Activated naive CD4-positive, alpha-beta T cell treated with Interleukin-2 at 50 U/mL for 16 hours (primary cell): ENCODE measurements around the gene LRRC38.
"Not testable (repeated sequence)": the region's sequence is repeated elsewhere in the genome, so short reads cannot be mapped to it uniquely, and the experiment has no call there.

Source experiments
- DNase-seq: peaks from one replicate; pipeline ENCODE4 v3.0.0-alpha.2; 2020

Gene LRRC38

DNA sequence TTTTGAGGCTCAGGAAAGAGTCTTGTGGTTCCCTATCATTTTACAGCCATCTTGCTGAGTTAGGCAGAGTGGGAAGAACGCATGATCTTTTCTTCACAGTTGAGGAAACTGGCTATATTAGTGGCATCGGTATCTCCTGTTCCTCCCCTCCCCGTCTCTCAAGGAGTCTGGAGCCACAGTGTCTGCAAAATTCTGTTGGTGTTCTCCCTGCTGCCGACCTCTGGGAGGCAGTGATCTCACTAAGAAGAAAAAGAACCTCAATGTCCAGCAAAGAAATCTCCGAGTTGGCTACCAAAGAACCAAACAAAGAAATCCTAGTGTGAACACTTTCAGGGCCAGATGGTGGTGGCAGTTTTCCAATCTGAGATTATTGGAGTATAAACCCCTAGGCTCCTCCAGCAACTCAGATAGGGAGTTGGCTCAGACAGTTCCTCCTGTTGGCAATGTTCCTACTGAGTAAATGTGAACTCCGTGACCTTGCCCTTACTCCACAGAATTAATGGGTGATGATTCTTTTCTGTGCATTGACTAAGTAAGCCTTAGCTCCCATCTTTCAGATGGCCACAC, 62.3 kb downstream of the LRRC38 start:
- DNase-seq: no peak

DNA sequence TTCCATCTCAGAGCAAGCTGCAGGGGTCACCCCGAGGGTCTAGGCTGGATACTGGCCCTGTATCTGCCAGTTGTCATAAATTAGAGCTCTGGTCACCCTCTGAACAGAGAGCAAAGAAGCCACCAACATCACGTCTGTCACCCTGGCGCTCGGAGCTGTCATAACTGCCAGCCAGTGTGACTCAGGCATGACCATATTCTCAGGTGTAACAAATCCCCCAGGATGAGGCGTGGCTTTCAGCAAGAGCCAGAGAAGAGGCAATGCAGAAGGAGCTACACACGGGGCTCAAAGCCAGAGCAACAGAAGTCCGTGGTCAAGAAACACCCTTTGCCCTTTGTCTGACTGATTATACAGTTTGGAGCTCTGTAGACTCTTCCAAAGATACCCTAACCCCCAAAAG, 63.6 kb downstream of the LRRC38 start:
- DNase-seq: no peak

DNA sequence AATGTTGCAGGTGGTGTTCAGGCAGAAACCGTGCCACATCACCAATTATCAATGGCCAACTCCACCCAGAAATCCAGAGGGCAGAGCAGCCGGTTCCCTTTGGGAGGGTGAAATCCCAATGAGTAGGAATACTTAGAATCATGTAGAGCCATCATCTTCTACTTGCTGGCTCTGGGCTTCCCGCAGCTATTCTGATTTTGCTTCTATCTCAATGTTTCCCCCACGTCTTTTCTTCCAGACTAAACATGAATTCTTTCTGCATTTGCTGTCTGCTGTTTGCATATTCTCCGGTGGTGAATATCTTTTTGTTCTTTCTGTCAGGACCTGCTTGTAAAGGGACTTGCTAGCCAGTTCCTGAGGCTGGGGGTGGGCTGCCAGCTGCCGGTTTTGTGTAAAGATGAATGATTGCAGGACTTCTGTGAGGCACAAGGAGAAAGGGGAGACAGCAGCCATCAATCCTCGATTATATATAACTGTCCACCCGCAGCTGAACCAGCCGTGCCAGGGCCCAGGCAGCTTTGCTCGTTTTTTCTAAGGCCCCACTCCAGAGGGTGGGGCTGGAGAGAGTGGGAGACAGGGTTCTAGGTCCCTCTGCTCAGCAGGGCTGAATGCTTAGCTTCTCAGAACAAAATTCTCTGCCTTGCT, 70.3 kb downstream of the LRRC38 start:
- DNase-seq: no peak

DNA sequence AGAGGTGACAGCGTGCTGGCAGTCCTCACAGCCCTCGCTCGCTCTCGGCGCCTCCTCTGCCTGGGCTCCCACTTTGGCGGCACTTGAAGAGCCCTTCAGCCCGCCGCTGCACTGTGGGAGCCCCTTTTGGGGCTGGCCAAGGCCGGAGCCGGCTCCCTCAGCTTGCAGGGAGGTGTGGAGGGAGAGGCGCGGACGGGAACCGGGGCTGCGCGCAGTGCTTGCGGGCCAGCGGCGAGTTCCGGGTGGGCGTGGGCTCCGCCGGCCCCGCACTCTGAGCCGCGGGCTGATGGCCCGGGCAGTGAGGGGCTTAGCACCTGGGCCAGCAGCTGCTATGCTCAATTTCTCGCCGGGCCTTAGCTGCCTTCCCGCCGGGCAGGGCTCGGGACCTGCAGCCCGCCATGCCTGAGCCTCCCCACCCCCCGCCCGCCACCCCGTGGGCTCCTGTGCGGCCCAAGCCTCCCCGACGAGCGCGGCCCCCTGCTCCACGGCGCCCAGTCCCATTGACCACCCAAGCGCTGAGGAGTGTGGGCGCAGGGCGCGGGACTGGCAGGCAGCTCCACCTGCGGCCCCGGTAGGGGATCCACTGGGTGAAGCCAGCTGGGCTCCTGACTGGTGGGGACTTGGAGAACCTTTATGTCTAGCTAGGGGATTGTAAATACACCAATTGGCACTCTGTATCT, 74.6 kb downstream of the LRRC38 start:
- DNase-seq: not testable (repeated sequence)

DNA sequence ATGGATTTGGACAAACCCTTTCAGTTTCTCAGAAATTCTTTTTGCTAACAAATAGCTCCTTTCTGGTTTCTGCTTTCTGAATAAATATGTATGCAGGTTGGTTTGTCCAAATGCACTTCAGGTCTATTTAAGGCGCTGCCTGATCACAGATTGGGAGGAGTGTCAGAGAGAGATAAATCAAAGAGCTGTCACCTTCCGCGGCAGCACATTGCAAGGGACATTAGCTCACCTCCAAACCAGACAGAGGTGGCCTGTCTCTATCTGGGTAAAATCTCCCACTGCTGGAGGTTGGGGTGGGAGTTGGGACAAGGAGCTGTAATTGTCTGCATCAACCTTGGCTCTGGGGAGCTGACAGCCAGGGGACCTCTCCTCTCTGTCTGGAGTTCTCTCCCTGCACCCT, 78.3 kb downstream of the LRRC38 start:
- DNase-seq: no peak

DNA sequence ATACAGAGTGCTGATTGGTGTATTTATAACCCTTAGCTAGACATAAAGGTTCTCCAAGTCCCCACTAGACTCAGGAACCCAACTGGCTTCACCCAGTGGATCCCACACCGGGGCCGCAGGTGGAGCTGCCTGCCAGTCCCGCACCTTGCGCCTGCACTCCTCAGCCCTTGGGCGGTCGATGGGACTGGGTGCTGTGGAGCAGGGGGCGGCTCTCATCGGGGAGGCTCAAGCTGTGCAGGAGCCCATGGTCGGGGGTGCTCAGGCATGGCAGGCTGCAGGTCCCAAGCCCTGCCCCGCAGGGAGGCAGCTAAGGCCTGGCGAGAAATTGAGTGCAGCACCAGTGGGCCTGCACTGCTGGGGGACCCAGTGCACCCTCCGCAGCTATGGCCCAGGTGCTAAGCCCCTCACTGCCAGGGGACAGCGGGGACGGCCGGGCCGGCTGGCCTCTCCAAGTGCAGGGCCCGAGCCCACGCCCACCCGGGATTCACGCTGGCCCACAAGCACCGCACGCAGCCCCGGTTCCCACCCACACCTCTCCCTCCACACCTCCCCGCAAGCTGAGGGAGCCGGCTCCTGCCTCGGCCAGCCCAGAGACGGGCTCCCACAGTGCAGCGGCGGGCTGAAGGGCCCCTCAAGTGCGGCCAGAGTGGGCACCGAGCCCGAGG, 80.0 kb downstream of the LRRC38 start:
- DNase-seq: not testable (repeated sequence)

DNA sequence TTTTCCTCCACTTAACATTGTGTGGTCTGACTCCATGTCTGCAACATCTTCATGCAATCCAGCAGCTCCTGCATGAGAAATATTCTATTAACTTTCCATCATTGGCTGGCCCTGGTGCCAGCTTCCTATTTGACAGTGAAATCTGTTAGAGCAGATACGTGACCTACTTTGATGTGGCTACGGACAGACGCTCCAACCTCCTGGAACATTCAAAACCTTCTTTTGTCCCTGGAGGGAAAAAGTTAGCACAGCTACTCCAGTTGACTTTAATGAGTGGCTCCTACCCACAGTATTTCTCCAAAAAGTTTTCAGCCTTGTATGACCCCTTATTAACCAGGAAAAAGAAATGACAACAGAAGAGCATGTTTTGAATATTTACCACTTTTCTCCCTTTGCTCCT, 81.6 kb downstream of the LRRC38 start:
- DNase-seq: no peak

DNA sequence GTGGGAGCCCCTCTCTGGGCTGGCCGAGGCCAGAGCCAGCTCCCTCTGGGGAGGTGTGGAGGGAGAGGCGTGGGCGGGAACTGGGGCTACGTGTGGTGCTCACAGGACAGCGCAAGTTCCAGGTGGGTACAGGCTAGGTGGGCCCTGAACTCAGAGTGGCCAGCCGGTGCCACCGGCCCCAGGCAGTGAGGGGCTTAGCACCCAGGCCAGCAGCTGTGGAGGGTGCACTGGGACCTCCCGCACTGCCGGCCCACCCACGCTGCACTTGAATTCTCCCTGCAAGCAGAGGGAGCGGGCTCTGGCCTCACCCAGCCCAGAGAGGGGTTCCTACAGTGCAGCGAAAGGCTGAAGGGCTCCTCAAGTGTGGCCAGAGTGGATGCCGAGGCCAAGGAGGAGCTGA, 83.3 kb downstream of the LRRC38 start:
- DNase-seq: no peak
